ENCODE measurements around the gene ALX3.
"Not testable (repeated sequence)": the region's sequence is repeated elsewhere in the genome, so short reads cannot be mapped to it uniquely, and the experiment has no call there.

Gene ALX3

DNA sequence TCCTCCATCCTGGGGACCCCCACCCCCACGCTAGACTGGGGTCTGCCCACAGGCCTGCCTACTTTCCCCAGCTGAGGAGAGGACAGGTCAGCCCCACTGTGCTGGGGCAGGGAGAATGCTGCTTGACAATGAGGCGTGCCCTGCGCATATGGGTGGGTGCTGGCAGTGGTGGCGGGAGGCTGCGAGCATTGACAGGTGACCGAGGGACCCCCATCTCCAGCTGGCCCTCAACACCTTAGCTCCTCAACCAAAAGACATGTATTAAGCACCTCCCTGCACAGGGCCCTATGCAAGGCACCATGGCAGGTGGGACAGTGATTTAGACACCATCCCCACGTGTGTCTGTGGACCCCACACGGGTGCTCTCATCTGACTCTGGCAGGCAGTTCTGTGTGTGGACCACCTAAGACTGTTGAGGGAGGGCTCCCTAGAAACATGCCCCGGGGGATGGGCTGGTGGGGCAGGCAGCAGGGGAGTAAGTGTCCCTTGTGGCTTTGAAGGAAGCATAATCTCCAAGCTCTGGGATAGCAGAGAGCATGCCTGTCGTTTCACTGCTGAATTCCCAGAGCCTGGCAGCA lies 18.4 kb upstream of the ALX3 start:
- no peak for DNase-seq

DNA sequence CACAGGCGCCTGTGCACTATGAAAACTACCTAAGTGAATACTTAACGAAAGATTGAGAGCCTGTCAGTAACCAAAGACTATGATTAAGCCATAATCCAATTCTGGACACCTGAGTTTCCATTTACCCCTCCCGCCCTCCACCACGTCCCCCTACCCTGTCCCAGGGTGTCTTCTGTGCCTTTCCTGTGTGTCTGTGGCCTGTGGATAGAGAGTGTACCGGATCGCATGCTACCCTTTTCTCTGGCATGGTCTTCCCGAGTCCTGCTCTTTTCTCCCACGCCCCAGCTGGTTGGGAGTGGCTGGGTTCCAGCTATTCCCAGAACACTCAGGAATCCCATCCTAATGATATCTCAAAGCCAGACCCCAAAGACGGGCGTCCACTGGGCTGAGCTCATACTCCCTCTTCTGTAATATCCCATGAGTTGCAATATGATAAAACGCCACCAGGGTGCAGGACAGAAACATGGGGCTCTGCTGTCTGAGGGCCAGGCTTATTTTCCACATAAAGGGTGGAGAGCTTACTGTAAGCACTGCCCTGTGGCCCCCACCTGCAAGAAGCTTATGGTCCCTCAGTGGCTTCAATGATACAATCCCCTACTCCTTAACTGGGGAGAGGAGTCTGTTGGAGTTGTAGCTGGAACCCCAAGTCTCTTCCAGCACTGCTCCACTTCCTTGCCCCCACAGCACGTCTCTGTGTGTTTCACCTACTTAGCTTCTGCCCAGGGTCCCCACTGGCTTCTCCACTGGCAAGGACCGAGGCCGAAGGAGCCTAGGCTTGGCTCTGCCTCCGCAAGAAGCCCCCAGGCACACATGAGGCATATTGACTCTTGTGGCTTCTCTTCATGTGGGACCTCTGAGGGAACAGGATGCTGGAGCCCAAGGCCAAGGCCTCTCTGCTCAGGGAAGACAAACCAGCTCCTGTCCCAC lies 17.6 kb upstream of the ALX3 start:
- peak; percentile 57 for DNase-seq

DNA sequence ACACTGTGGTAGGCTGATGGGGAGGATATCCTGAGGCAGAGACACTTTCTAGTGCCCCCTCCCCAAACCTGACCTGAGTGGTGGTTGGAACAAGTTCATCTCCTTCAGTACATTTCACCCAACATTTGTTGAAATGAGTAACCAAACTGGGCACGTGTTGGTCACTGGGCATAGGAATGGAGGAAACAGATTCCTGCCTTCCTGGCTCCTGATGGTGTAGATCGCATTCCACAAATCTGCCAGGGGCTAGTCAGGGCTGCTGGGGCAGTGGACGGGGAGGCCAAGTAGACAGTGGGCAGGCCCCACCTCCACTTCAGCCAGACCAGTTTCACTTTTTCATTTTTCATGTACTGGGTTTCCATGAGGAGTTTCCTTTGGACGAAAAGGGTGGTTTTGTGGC lies 16.5 kb upstream of the ALX3 start:
- no peak for DNase-seq

GRCh38 chr1:110085671-110086070 lies 15.2 kb upstream of the ALX3 start:
- no peak for DNase-seq

DNA sequence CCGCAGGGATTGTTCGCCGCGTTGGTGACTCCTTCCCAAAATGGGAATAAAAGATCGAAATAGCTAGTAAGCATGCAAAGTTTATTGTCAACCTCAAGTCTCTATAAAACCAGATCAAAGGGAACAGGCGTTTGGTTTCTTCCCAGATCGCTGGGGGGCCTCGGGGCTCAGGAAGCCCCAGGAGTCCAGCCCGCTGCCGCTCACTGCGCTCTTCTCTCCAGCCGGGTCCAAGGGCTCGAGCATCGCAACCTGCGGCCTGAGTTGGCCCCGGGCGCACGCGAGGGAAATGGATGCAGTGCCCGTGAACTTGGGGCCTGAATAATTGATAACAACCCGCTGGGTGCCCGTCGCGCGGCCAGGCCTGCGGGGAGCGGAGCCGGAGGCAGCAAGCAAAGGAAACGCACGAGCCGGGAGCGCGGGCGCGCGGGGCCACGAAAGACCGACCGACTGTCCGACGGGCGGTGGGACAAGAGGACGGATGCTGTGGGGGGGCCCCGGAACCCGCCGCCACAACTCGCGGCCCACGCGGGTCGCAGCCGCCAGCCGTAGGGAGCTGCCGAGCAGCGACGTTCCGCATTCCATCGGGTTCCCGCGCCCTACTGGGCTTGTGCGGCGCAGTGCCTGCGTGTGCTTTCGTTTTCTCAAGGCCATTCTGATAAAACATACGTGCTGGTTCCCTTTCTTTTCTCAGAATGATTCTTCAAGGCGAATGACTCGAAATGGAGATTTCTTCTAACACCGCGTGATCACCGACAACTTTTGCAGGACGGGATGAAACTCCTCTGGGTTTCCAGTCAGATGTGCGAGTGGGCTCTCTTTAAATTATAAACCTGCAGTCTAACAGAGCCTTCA lies 14.0 kb upstream of the ALX3 start:
- peak; percentile 46 for DNase-seq

- DNase-seq, result no peak
These were observed 13.4 kb upstream of the ALX3 start for GRCh38 chr1:110083866-110084226.

- DNase-seq, result no peak
These were observed 12.8 kb upstream of the ALX3 start for GRCh38 chr1:110083061-110083865.

DNA sequence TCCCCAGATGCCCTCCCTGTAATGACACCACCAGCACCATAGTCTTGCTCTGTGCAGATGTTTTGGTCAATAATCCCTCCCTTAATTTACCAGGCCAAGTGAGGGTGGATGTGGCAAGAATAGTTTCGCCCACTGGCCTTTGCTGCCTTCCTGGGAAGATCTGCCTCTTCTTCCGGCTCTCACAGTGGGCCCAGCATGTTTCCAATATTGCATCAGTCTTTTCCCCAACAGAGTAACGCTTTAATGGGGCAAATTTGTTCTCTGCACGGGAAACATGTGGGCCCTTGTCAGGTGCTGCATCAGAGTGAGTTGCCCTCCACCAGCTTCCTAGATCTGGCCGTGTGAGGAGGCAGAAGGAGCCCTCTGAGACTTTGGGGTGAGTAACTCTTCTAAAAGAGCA lies 12.0 kb upstream of the ALX3 start:
- no peak for DNase-seq

DNA sequence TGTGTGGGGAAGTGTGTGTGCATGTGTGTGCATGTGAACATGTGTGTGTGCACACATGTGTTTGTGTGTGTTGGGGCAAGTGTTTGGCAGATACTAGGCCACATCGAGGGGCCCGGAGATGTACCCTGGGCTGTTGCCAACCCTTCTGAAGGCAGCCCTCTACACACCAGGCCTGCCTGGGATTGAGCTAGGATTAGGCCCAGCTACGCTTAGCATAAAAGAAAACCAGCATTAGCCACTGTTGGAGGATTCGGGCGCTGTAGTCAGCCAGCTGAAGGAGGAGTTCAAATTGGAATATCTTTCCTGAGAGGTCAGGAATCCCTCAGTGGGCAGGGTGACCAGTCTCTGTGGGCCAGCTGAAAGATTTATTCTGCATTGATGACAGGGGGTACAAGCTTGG lies 10.6 kb upstream of the ALX3 start:
- DNase-seq, result no peak

- DNase-seq, result not testable (repeated sequence)
These were observed 9.5 kb upstream of the ALX3 start for GRCh38 chr1:110079995-110080394.

DNA sequence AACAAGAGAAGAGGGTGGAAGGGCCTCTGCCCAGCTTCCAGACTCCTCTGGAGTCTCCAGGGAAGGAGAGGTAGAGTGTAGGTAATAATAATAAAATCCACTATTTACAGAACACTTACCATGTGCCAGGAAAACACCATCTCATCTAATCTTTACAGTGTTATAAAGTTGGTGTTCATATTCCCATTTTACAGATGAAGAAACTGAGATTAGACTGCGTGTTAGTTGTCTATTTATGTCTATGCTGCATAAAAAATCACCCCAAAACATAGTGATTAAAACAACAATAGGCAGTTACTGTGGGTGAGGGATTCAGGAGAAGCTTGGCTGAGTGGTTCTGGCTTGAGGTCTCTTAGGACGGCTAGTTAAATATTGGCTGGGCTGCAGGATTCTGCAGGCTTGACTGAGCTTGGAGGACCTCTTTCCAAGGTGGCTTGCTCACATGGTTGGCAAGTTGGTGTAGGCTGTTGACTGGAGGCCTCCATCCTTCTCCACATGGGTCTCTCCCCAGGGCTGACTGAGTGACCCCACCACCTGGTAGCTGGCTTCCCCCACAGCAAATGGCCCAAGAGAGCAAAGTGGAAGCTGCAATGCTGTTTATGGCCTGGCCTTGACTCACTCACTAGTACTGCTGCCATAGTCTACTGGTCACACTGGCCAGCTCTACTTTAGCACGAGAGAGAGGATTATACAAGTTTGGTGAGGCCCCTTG lies 6.5 kb upstream of the ALX3 start:
- DNase-seq, result no peak

DNA sequence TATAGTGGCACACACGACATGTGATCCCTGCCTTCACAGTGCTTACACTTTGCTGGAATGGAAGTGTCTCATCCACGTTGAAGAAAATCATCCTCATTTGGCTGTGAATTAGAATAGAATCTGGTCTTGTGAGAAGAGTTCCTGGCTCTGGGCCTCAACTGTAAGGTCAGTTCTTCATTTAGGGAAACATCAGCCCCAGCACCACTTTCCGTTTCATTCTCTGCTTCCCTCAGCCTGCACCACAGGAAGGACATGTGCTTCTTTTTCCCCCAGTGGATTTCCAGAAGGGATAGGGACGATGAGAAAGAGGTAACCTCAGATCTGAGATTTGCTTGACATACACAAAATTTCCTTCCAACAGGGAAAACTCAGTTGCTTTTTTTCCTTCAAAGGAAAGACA lies 3.7 kb upstream of the ALX3 start:
- no peak for DNase-seq

DNA sequence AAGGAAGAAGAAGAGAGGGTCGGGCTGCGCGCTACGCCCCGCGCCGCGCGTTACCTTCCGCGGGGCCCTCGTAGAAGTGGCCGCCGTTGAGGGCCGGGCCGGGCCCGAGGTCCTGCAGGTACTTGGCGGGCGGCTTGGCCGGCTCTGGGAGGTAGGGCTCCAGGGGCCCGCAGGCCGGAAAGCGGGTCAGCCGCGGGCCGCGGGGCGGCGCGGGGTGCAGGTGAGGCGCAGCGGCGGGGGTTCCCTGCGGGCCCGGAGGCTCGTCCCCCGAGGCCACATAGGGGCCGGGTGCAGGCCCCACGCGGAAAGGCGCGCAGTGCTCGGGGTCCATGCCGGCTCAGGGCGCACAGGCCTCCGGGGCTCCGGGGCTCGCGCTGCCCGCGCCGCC lies 196 bp downstream of the ALX3 start:
- DNase-seq, result no peak

GRCh38 chr1:110069404-110070281 lies 829 bp downstream of the ALX3 start:
- DNase-seq, result no peak

- DNase-seq, result no peak
These were observed 1.6 kb downstream of the ALX3 start for GRCh38 chr1:110068646-110069403.

- DNase-seq, result no peak
These were observed 2.4 kb downstream of the ALX3 start for GRCh38 chr1:110067893-110068645.

DNA sequence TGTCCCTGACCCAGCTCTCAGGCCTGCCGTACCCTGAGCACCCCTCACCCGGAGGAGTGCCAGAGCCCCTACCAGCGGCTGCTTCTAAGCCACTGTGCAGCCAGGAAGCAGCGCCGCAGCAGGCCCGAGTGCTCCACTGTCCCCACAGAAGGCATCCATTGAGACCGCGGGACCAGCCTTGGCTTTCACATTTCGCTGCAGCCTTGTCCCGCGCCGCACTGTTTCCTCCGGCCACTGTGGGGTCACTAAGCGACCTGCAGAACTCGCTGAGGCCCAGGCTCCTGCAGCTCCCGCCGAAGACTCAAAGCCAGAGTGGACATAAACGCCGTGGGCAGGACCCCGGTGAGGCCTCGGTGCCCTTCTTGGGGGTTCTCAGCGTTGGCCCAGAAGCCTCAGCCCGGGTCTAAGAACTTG lies 3.0 kb downstream of the ALX3 start:
- no peak for DNase-seq

GRCh38 chr1:110065841-110066240 lies 4.6 kb downstream of the ALX3 start:
- DNase-seq, result peak; percentile 25

DNA sequence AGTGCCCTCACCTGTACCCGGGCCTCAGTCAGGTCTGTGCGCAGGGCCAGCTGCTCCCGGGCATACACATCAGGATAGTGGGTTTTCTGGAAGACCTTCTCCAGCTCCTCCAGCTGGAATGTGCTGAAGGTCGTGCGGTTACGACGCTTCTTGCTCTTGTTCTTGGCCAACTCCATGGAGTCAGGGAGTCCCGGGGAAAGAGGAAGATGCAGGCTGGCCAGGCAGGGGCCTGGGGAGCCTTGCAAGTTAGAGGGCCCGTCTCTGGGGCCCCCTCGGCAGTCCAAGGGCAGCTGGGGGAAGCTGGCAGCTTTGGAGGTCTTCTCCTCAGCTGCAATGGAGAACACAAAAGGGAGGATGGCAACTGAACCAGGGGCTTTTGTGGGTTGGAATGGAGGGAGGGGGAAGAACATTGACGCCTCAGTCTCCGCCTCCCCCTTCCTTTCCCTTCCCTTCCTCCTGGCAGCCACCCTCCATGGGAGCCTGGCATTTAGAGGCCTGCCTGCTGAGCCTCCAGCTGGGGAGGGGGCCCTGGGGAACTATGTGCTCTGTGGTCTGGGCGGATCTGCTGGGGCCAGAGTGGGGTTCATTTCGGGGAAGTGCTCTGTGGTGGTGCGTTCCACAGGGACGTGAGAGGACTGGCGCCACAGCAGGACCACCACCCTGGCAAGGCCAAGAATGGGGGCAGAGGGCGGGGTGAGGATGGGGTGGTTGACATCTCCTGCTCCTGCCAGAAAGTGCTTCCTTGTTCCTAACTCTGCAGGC lies 5.7 kb downstream of the ALX3 start:
- DNase-seq, result no peak
